ENCODE measurements around the gene CRMP1.

- TF ChIP-seq CTCF (IDR thresholded peaks at IDR 0.05; ENCODE audit: borderline replicate concordance, extremely low read depth, low read length, poor library complexity, severe bottlenecking) = no peak
- TF ChIP-seq EZH2 (IDR thresholded peaks at IDR 0.05; ENCODE audit: borderline replicate concordance, low read depth, low read length, severe bottlenecking) = no peak
These were observed 705 bp upstream of the CRMP1 start for GRCh38 chr4:5893591-5893990.
